ENCODE results near the gene C19orf81.

- TF ChIP-seq CTCF (IDR thresholded peaks at IDR 0.05) (no peak), POLR2A (IDR thresholded peaks at IDR 0.05; ENCODE audit: low read depth) (no peak)
Measured at GRCh38 chr19:50657222-50657669, 8.0 kb downstream of the C19orf81 start.

Data from esophagus muscularis mucosa (tissue), 3 donors.